ENCODE measurements around the gene SRSF8.
"Not testable (repeated sequence)": the region's sequence is repeated elsewhere in the genome, so short reads cannot be mapped to it uniquely, and the experiment has no call there.

The SRSF8 gene

GRCh38 chr11:95042239-95042638 lies 24.5 kb upstream of the SRSF8 start:
- POLR2A ChIA-PET: no interaction called here
- TF ChIP-seq NFRKB (IDR thresholded peaks at IDR 0.05) (no peak), FOXK2 (IDR thresholded peaks at IDR 0.05) (no peak), BHLHE40 (IDR thresholded peaks at IDR 0.05; ENCODE audit: borderline replicate concordance) (no peak), ELF4 (IDR thresholded peaks at IDR 0.05) (no peak), HDGF (IDR thresholded peaks at IDR 0.05; ENCODE audit: borderline replicate concordance) (no peak), FOXA1 (IDR thresholded peaks at IDR 0.05) (no peak), SP1 (IDR thresholded peaks at IDR 0.05) (no peak), L3MBTL2 (conservative IDR thresholded peaks at IDR 0.05) (no peak), PKNOX1 (IDR thresholded peaks at IDR 0.05) (no peak), SUZ12 (IDR thresholded peaks at IDR 0.05) (no peak), FOXM1 (IDR thresholded peaks at IDR 0.05; ENCODE audit: borderline replicate concordance) (no peak), ARNT (IDR thresholded peaks at IDR 0.05) (no peak), CTBP1 (IDR thresholded peaks at IDR 0.05; ENCODE audit: borderline replicate concordance) (no peak), LEF1 (IDR thresholded peaks at IDR 0.05; ENCODE audit: borderline replicate concordance) (no peak), TARDBP (IDR thresholded peaks at IDR 0.05) (no peak), ZNF384 (IDR thresholded peaks at IDR 0.05) (no peak)
- CTCF ChIA-PET: no interaction called here
- DNase-seq (ENCODE audit: extremely low spot score): no peak

- ChIA-PET CTCF (no interaction called here), POLR2A (no interaction called here)
These were observed 23.8 kb upstream of the SRSF8 start for GRCh38 chr11:95042906-95043305.

GRCh38 chr11:95044010-95044409 lies 22.7 kb upstream of the SRSF8 start:
- CTCF ChIA-PET: interaction anchor here (0.6 kb wide), 1 partner anchor 45 kb away, joined by 3 read pairs; no protein-coding TSS in a partner anchor
- TF ChIP-seq FOXA1 (IDR thresholded peaks at IDR 0.05): no peak
- no peak for TF ChIP-seq SUZ12 (IDR thresholded peaks at IDR 0.05)
- TF ChIP-seq SP1 (IDR thresholded peaks at IDR 0.05): no peak
- no peak for TF ChIP-seq ELF4 (IDR thresholded peaks at IDR 0.05)

More at GRCh38 chr11:95042906-95043305, 23.8 kb upstream of the SRSF8 start:
- DNase-seq (ENCODE audit: extremely low spot score): no peak
- TF ChIP-seq TARDBP (IDR thresholded peaks at IDR 0.05): no peak
- no peak for TF ChIP-seq CTBP1 (IDR thresholded peaks at IDR 0.05; ENCODE audit: borderline replicate concordance)
- TF ChIP-seq SP1 (IDR thresholded peaks at IDR 0.05): no peak
- TF ChIP-seq FOXA1 (IDR thresholded peaks at IDR 0.05): no peak
- TF ChIP-seq FOXM1 (IDR thresholded peaks at IDR 0.05; ENCODE audit: borderline replicate concordance): no peak
- TF ChIP-seq ELF4 (IDR thresholded peaks at IDR 0.05): no peak
- no peak for TF ChIP-seq NFRKB (IDR thresholded peaks at IDR 0.05)
- no peak for TF ChIP-seq SUZ12 (IDR thresholded peaks at IDR 0.05)
- TF ChIP-seq PKNOX1 (IDR thresholded peaks at IDR 0.05): no peak
- no peak for TF ChIP-seq FOXK2 (IDR thresholded peaks at IDR 0.05)
- no peak for TF ChIP-seq ZNF384 (IDR thresholded peaks at IDR 0.05)
- TF ChIP-seq HDGF (IDR thresholded peaks at IDR 0.05; ENCODE audit: borderline replicate concordance): no peak
- no peak for TF ChIP-seq ARNT (IDR thresholded peaks at IDR 0.05)

GRCh38 chr11:95045812-95046211 lies 20.9 kb upstream of the SRSF8 start:
- POLR2A ChIA-PET: interaction anchor here (2.4 kb wide), 1 partner anchor 21 kb away, joined by 10 read pairs; the partner anchor contains the start of gene SRSF8
- TF ChIP-seq NFRKB (IDR thresholded peaks at IDR 0.05) (no peak), PKNOX1 (IDR thresholded peaks at IDR 0.05) (no peak), FOXK2 (IDR thresholded peaks at IDR 0.05) (no peak)
- DNase-seq (ENCODE audit: extremely low spot score): no peak
- CTCF ChIA-PET: interaction anchor here (0.6 kb wide), 1 partner anchor 88 kb away, joined by 3 read pairs; no protein-coding TSS in a partner anchor

More at GRCh38 chr11:95044010-95044409, 22.7 kb upstream of the SRSF8 start:
- no peak for DNase-seq (ENCODE audit: extremely low spot score)
- POLR2A ChIA-PET: interaction anchor here (0.9 to 2.4 kb wide), 2 partner anchors 23 to 71 kb away, joined by 3 to 10 read pairs; partner anchors contain the start of genes CWC15, KDM4D and SRSF8

- CTCF ChIA-PET; DNase-seq (ENCODE audit: extremely low spot score): not testable (repeated sequence)
- POLR2A ChIA-PET: interaction anchor here (1.0 kb wide), 1 partner anchor 17 kb away, joined by 3 read pairs; the partner anchor contains the start of gene SRSF8
These were observed 17.6 kb upstream of the SRSF8 start, which contains the start of gene KDM4F for GRCh38 chr11:95049122-95049521. KDM4F (plus strand) TSS chr11:95049422.

GRCh38 chr11:95050595-95051202 lies 16.0 kb upstream of the SRSF8 start:
- POLR2A ChIA-PET: interaction anchor here (0.9 kb wide), 1 partner anchor 77 kb away, joined by 3 read pairs; the partner anchor contains the start of genes CWC15 and KDM4D
- no peak for TF ChIP-seq TARDBP (IDR thresholded peaks at IDR 0.05)

GRCh38 chr11:95054356-95054755 lies 12.4 kb upstream of the SRSF8 start:
- ChIA-PET CTCF (no interaction called here), POLR2A (no interaction called here)
- no peak for TF ChIP-seq FOXA1 (IDR thresholded peaks at IDR 0.05)
- TF ChIP-seq TARDBP (IDR thresholded peaks at IDR 0.05): no peak
- no peak for TF ChIP-seq SUZ12 (IDR thresholded peaks at IDR 0.05)
- TF ChIP-seq FOXM1 (IDR thresholded peaks at IDR 0.05; ENCODE audit: borderline replicate concordance): no peak
- TF ChIP-seq ZNF384 (IDR thresholded peaks at IDR 0.05): no peak
- no peak for TF ChIP-seq HDGF (IDR thresholded peaks at IDR 0.05; ENCODE audit: borderline replicate concordance)
- TF ChIP-seq PKNOX1 (IDR thresholded peaks at IDR 0.05): no peak
- no peak for TF ChIP-seq L3MBTL2 (conservative IDR thresholded peaks at IDR 0.05)
- no peak for TF ChIP-seq CTBP1 (IDR thresholded peaks at IDR 0.05; ENCODE audit: borderline replicate concordance)
- no peak for TF ChIP-seq ARNT (IDR thresholded peaks at IDR 0.05)
- no peak for TF ChIP-seq FOXK2 (IDR thresholded peaks at IDR 0.05)
- TF ChIP-seq BHLHE40 (IDR thresholded peaks at IDR 0.05; ENCODE audit: borderline replicate concordance): no peak
- no peak for TF ChIP-seq SP1 (IDR thresholded peaks at IDR 0.05)
- TF ChIP-seq LEF1 (IDR thresholded peaks at IDR 0.05; ENCODE audit: borderline replicate concordance): no peak
- no peak for DNase-seq (ENCODE audit: extremely low spot score)

More at GRCh38 chr11:95050595-95051202, 16.0 kb upstream of the SRSF8 start:
- CTCF ChIA-PET: no interaction called here
- no peak for DNase-seq (ENCODE audit: extremely low spot score)

Data from HEK293T (cell line).